Measurements from ENCODE around the gene CDH1. TPM values are rescaled to one million over a fixed set of nuclear protein-coding genes. Genes with fewer than 3 reads are reported as not detected.
A peak's percentile ranks its signal among the peaks of the same experiment; 100 is the strongest.

The CDH1 gene
- total and polyA plus RNA-seq, 2 experiments from 2014 or later: 64.1 to 142 TPM

GRCh38 chr16:68750193-68750695 is 13.2 kb downstream of the CDH1 start:
- H3K4me1 Mint-ChIP-seq: peaks cover 43% of the 10 kb centered on the region
- Histone ChIP-seq H3K27me3 (ENCODE audit: insufficient read depth) (no peaks in the 10 kb centered on the region), H3K36me3 (ENCODE audit: insufficient read depth) (no peaks in the 10 kb centered on the region), H3K9me2 (ENCODE audit: insufficient read depth) (no peaks in the 10 kb centered on the region), H4K20me1 (replicated peaks; ENCODE audit: insufficient read depth) (peaks cover 11% of the 10 kb centered on the region; the same call in 1 of the 2 replicates), H3K79me2 (replicated peaks; ENCODE audit: insufficient read depth) (peaks cover 96% of the 10 kb centered on the region), H3K4me3 (no peak overlapping the region), H3K4me1 (ENCODE audit: insufficient read depth) (peaks cover 30% of the 10 kb centered on the region), H3K27ac (ENCODE audit: low read depth) (peak overlapping the region; percentile 60), H3F3A (replicated peaks; ENCODE audit: low read depth) (peaks cover 7% of the 10 kb centered on the region; the same call in 1 of the 2 replicates), H2AFZ (no peak overlapping the region), H3K4me2 (no peak overlapping the region)
- peak overlapping the region; percentile 90 for H3K27ac Mint-ChIP-seq
- TF ChIP-seq CREB1 (CRISPR knock-in tag; IDR thresholded peaks at IDR 0.05; ENCODE audit: low read depth): no peak
- no peak for TF ChIP-seq REST (IDR thresholded peaks at IDR 0.05; ENCODE audit: unreplicated experiment)
- TF ChIP-seq NANOG (IDR thresholded peaks at IDR 0.05; ENCODE audit: borderline replicate concordance): no peak
- TF ChIP-seq EZH2phosphoT487 (IDR thresholded peaks at IDR 0.05; ENCODE audit: unreplicated experiment): no peak
- no peak for TF ChIP-seq ZNF462 (CRISPR knock-in tag; IDR thresholded peaks at IDR 0.05)
- peaks cover 50% of the 10 kb centered on the region for H3K36me3 Mint-ChIP-seq (ENCODE audit: low read depth)
- no peaks in the 10 kb centered on the region for H3K9me3 Mint-ChIP-seq
- peaks cover 5% of the 10 kb centered on the region for H3K27me3 Mint-ChIP-seq (ENCODE audit: insufficient read depth, low read depth, poor library complexity)
- ATAC-seq (no peak), DNase-seq (ENCODE audit: low spot score) (no peak)
- no peak overlapping the region for H3K4me3 Mint-ChIP-seq

Measured in GM23338 (cell line).